Measurements from ENCODE around the gene MCTP1.
"Not testable (repeated sequence)": the region's sequence is repeated elsewhere in the genome, so short reads cannot be mapped to it uniquely, and the experiment has no call there.

The MCTP1 gene

DNA sequence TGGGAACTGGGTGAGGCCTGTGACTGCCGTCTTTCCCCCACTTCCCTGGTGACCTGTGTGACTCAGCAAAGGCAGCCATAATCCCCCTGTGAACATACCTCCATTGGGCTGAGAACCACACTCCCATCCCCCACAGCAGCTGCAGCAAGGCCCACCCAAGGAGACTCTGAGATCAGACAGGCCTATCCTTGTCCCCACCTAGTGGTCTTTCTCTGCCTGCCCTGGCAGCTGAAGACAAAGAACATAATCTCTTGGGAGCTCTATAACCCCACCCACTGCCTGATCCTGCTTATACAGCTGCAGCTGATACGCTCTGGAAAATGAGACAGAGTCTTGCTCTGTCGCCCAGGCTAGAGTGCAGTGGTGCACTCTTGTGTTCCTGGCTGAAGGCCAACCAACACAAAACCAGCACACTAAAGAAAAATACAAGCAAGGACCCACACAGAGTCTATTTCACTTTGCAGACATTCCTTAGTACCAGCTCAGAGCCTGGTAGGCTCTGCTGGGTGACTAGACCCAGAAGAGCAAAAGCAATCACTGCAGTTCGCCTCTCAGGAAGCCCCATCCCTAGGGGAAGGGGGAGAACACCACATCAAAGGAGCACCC, 106.7 kb downstream of the MCTP1 start:
- DNase-seq, result no peak

DNA sequence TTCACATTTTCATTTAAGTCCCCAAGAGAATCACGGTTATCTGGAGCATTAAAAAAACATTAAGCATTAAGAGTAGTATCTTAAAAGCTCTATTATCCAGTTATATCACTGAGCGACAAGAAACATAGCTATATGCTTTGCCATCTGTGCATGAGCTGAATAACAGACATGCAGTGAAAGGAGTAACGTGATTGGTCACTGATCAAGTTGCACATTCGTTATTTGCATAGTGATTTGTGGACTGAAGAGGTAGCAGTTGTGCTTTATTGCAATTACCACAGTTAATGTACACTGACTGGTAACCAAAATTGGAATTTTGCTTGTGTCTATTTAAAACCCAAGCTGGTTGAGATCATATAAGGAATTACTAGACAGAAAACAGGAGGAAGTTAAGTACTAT, 107.4 kb downstream of the MCTP1 start:
- no peak for DNase-seq

DNA sequence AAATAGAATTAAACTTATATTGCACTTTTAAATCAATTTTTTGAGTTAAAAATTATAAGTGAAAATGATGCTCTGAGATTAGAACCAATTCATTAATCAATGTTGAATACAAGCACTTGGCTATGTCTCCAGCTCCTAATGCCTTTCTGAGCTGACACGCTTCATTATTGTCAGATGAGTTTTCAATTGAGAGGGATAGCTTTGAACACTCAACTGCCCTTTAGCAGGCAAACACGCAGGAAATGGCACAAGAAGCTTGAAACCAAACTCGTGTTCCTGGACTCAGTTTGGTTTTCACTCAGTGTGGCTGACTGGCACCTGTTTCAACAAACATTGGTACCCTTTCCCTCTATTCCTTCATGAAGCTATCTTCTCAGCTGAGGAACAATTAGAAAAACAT, 109.8 kb downstream of the MCTP1 start:
- no peak for DNase-seq

DNA sequence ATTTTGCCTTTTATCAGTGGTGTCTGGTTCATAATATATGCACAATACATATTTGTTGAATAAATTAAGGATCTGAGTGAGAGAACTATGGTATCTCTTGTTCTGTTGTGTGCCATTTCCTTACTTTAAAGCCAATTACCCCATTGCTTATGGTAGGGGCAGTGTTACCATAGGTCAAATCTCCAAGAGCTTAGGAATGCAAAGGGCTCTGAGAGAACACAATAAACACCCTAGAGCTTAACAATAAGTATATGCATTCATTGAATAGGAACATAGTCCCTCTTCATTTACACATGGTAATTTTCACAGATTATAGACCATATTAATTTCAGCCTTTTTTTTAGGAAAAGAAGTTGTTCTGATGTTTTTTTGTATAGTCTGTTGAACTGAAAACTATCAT, 112.2 kb downstream of the MCTP1 start:
- DNase-seq, result no peak

DNA sequence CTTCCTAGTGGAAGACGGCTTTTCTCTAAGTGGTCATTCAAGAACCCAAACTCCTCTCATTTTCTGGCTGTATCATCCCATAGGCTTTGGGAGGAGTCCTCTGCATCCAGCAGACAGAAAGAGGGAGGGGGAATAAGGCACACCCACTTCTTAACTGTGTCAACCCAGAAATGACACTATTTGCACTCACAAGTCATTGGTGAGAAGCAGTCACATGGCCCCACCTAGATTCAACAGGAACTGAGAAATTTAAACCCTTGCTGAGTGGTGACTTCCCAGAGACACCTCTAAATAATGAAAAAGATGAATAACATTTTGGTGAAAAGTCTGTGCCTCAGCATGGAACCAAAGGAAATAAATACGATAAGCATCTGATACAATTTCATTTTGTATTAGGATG, 120.0 kb downstream of the MCTP1 start:
- no peak for DNase-seq

DNA sequence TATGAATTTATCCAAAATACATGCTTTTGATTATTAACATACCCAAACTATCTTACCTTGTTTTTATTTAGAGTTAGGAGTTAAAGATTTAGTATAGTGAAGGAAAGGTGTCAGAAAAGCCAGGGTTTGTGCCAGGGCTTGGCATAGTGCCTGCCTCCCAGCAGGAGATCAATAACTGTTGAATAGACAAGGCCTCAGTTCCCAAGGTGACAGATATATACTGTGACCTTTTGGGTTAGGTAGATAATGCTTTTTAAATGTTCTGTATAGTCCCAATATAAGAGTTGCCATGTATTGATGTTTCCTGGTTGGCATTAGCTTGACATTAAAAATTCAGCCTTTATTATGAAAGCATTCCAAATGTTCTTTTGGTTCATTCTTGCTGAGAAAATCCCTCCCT, 121.8 kb downstream of the MCTP1 start:
- DNase-seq, result no peak

DNA sequence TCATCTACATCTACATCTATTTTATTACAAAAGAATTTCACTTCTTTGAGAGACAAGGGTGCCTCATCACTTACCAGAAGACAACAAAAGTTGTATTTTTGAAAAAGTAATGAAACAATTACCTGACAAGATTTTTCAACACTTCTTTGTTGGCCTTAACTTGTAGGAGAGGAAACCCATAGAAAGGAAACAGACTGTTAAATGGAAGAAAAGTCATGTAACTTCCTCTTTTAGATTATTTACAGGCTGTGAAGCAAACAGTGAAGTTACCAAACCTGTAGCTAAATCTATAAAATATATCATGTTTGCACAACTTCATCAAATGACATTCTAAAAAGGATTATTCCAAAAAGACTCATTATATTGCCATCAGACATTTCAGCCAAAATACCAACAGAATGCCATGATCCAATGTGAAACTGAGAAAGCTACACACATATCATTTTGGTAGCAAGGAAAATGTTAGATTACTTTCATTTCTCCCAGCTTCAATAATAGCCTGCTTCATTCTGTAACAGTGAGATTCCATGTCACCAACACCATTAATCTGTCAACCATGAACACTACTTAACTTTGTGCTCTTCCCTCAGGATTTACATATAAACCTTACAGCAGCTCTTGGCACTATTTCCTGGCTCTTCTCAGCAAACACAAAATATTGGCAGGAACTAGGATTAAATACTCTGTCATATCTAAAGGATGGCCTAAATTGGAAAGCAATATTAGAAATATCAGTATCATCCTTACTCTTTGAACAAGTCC, 122.5 kb downstream of the MCTP1 start:
- DNase-seq, result no peak

DNA sequence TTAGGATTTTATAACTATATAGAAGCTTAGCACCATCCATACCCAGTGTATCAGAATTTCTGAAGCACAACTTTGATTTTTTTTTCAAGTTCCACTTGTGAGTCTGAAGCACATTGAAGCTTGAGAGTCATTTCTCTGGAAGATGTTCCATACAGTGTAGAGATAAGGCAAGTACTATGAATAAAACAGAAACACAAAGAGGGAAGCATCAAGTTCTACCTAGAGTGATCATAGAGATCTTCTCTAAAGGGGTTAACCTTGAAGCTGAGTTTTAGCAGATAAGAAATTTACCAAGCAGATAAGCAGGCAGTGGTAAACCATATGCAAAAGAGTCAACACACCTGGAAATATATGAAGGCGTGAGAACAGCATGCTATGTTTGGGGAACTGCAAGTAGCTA, 125.3 kb downstream of the MCTP1 start:
- no peak for DNase-seq

DNA sequence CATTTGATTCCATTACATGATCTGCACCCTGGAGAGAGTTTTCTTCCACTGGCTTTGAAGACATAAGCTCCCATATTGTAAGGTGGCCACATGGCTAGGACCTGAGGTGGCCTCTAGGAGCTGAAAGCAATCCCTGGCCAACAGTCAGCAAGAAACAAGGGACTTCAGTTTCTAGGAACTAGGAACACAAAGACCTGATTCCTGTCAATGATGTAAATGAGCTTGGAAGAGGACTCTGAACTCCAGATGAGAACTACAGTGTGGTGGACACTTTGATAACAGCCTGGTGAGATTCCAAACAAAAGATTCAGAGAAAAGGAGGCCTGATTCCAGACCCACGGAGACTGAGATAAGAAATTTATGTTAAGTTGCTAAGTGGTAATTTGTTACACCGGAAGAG, 129.0 kb downstream of the MCTP1 start:
- DNase-seq, result no peak

DNA sequence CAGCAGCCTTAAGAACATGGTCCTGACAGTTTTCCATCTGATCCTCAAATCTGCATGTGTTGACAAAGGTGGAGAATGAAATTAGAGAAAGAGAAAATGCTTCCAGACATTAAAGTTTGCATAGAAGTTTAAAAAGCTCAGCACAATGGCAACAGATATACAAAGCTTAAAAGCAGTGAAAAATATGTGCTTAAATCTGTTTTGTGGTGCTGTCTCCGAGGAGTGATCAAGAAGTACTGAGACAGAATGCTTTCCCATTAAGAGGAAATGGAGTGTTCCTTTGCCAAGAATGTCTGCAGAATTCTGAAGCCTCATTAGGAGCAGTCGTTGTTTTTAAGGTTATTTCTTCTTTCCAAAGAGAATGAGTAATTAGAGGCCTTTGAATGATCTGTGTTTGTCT, 131.4 kb downstream of the MCTP1 start:
- DNase-seq, result no peak

DNA sequence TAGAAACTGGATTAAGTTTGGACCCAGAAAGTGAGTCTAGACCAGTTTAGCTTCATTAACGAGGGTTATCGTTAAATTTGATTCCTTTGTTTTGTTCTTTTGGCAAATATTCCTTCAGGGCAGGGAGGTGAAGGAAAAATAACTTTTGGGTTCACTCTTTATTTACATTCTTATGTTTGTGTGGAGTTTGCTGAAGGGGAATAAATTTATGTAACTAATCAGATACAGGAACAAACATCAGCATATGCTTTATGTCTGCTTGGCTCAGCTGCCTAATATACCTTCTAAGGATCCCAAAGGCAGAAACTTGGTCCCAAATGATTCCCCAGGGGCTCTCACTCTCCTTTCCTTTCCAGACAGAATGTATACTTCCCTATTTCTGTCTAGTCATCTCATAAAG, 132.4 kb downstream of the MCTP1 start:
- no peak for DNase-seq

DNA sequence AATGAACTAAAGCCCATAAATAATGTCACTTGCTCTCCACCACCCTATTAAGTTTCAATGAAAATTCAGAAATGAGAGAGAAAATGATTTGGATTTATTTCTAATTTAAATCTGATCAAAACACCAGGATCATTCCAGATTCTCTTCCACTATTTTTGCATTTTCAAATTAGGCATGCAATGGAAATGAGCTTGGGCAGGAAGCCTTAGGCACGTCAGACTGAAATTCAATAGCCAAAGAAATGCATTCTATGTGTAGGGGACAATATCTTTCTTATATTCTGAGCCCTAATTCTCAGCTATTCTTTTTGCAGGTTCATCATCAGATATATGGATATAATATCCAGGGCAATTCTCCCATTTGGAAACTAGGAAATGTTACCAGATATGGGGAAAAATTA, 132.8 kb downstream of the MCTP1 start:
- no peak for DNase-seq

DNA sequence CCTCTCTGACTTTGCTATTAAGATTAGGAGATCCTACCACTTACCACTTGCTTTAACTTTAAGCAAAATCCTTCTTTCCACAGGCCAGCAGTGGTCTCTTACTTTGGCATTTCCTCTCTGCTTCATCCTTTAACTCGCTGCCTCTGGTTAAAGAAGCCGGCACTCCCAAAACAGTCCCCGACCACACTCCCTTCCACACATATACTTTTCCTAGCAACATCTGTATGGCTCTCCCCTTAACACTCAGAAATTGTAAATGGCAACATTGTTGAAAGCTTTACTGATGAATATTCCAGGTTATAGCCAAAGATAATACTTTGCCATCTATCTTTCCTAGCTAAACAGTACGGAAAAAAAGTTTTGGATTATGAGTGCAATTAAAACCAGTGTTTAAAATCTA, 133.2 kb downstream of the MCTP1 start:
- DNase-seq, result no peak

DNA sequence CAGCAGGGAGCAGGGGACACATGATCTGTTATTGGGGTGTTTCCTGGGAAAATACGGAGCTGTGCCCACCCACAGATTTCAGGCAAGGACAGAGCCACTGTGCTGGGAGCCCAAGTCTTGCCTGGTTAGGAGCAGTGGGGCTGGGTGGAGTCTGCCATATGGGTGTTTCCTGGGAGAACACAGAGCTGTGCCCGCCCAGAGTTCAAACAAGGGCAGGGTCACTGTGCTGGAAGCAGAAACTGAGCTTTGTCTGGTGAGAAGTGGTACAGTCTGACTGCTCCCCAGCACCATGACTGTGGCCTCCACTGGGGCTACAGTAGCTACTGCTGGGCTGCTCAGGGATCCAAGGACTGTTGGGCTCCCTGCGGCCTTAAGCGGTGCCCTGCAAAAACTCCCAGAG, 135.5 kb downstream of the MCTP1 start:
- no peak for DNase-seq

DNA sequence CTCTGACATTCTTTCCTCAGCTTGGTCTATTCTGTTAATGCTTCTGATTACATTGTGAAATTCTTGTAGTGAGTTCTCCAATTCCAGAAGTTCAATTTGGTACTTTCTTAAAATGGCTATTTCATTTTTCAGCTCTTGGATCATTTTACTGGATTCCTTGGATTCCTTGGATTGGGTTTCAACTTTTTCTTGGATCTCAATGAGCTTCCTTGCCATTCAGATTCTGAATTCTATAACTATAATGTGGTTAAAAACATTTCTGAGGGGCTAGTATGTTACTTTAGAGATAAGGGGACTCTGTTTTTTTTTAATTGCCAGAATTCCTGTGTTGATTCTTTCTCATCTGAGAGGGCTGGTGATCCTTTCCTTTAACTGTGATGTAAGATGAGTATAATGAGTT, 136.4 kb downstream of the MCTP1 start:
- no peak for DNase-seq

DNA sequence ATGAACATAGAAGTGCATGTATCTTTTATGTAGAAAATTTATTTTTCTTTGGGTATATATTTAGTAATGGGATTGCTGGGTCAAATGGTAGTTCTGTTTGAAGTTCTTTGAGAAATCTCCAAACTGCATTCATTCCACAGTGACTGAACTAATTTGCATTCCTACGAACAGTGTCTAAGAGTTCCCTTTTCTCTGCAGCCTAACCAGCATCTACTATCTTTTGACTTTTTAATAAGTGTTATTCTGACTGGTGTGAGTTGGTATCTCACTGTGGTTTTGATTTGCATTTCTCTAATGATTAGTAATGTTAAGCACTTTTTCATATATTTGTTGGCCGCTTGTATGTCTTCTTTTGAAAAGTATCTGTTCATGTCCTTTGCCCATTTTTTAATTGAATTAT, 141.0 kb downstream of the MCTP1 start:
- DNase-seq, result not testable (repeated sequence)

DNA sequence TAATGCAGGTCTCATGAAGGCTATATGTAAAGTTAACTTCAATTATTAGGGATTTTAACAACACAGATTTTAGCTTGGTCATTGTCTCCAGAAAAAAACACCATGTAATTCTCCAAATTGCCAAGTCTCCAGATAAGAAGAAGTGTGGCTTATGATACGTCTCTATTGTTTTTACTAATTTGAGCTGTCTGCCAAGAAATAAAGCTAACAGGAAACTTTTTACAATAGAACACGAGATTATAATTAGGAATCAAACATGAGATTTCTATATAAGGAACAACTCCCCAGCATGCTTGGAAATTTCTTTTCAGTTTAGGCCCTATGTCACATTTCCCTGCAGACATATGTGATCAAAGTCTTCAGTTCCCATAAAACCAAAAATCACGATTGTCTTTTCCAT, 142.7 kb downstream of the MCTP1 start:
- DNase-seq, result no peak

DNA sequence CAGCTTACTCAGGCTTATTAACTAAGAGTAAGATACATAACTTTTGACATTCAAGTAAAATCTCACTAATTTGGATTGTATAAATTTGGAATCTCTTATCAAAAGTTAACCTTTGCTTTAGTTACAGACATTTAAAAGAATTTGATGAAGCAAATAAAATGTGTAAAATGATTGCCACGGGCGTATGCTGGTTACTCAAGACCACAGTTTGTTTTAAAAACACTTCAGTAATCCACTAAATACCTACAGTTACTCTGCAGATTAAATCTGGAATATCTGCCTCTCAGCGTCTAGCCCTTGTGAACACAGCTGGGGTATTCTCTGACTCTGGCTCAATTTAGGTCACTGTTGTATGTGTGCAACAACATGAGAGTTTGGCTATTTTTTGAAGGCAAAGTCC, 143.8 kb downstream of the MCTP1 start:
- no peak for DNase-seq

DNA sequence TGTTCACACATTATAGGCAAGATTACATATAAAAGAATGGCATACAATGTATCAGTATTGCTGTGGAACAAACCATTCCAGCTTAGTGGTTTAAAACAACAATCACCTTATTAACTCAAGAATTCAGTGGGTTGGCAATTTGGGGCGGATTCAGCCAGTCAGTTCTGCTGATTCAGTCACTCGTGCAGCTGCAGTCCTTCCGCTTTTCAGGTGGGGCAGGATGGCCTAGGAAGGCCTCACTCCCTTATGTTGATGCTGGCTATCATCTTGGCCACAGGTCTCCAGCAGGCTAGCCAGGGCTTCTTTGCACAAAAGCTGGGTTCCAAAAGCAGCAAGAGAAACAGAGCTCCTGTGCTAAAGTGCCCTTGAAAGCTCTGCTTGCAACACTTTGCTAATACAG, 150.6 kb downstream of the MCTP1 start:
- DNase-seq, result no peak

DNA sequence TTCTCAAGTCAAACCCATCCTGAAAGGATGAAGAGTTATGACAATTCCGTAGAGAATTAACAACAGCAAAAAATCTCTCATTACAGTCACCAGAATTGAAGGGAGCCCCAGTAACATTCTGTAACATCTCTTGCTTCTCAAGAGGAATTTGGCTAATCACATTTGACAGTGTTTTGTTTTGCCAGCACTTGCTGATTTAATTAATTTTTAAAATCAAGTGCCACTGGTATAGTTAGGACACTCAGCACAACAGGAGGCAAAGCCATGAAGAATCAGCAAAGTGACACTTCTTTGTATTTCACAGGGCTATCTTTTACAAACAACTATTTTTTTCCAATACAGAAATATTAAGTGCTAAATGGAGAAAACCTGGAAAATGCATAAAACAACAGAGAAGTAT, 152.8 kb downstream of the MCTP1 start:
- no peak for DNase-seq

DNA sequence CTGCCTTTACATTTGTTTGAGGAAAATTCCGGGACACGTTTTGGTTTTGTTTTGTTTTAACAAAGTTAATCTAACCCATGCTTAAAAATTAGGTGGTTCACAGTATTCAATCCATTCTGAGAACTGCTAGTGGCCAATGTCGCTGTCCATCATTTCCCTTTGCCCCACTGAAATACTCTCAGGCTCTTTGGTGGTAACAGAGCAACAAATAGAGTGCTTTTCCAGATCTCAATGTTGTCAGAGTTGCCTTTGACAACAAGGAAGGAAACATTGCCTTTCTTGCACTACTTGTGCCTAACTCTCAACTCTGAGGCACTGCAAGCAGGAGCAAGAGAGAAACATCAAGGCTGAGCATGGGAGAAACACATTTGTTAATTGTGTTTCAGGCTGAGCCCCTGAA, 154.0 kb downstream of the MCTP1 start:
- no peak for DNase-seq

DNA sequence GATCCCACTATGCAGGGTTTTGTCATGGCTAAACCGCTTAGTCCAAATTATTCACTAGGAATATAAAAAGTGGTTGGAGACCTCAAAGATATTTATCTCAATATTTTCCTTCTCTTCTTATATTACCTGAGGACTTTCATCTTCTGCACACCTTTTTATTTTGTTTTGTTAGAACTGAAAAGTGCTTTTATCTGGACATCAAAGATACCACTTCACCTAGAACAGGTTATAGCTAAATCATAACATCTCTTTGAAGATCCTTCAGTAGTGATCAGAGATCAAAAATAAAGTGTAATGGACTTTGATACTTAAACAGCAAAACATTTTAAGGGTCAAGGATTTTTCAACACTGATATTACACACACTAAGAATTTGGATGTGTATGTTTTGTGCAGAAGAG, 160.2 kb downstream of the MCTP1 start:
- DNase-seq, result no peak

DNA sequence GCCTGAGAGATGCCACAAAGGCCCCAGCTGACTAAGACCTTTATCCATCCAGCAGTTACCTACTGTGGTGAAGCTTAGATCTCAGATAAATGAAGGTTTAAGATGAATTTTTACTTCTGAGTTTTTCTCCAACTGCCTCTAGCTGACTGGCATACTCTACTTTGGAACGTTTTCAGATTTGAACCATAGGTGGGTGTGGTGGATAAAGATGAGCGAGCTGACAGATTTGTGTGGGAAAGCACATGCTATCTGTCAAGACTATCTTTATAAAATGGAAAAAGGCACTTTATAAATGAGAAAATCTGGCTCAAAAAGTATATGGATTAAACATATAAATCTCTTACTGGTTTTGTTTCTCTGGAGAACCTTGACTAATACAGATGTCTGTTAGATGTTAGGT, 160.8 kb downstream of the MCTP1 start:
- no peak for DNase-seq

DNA sequence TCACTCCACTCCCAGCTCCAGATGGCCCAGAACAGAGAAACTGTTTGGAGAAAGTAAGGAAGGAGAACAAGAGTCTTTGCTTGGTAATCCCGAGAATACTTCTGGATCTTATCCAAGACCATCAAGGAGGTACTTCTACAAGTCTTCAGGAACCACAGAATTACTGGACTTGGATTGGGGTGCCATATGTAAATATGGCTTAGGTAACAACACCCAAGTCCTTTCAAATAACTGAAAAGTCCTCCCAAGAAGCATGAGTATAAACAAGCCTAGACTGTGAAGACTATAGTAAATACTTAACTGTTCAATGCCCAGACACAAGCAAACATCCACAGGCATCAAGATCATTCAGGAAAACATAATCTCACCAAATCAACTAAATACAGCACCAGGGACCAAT, 170.0 kb downstream of the MCTP1 start:
- no peak for DNase-seq

DNA sequence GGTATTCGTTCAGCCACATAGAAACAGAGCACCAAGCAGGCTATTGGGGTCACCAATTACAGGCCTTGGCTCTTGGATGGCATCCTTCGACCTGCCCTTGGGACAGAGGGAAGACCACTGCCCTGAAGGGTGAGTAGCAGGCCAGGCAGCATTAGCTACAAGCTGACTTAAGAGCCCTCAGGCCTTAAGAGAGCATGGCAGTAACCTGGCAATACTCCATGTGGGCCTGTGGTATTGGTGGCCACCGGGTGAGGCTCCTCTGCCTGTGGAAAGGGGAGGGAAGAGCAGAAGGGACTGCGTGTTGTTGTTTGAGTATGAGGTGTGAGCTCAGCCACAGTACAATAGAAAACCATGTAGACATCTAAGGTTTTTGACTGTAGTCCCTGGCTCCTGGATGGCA, 170.6 kb downstream of the MCTP1 start:
- no peak for DNase-seq

Measured in activated T-cell treated with anti-CD3 and anti-CD28 coated beads, Interleukin-2, amount 50 U/mL, for 48 hours (primary cell).